Esophagus mucosa (tissue), 1 donor: ENCODE data around the gene MTMR1. TPM values are rescaled to one million over a fixed set of nuclear protein-coding genes. Genes with fewer than 3 reads are reported as not detected.

Experiments
- ATAC-seq: fragments of 200-7000 bp; cut with Tn5 transposase; one replicate; pipeline ENCODE4 v1.9.1; 2020
- total RNA-seq: library from RNA; stranded (reverse); gene quantifications from one replicate; pipeline ENCODE4 v1.2.4, GENCODE V29; 2023
- donor health status: DM: yes; HTN: yes; CAD: no.

Gene MTMR1
- total RNA-seq, 1 donor from 2014 or later: 26.6 TPM

GRCh38 chrX:150792949-150793527, 99.8 kb downstream of the MTMR1 start:
- no peak for ATAC-seq

- ATAC-seq: no peak
These were observed 112.5 kb downstream of the MTMR1 start for GRCh38 chrX:150805736-150806135.

GRCh38 chrX:150806827-150807226, 113.6 kb downstream of the MTMR1 start:
- ATAC-seq: no peak

GRCh38 chrX:150813922-150814321, 120.7 kb downstream of the MTMR1 start:
- no peak for ATAC-seq

Other genes with a start within 250 kb of the MTMR1 start
- gene MTM1, start 124.8 kb upstream of the MTMR1 start, total RNA-seq: 13.2 TPM
- gene CD99L2, start 205.3 kb downstream of the MTMR1 start, total RNA-seq: 4.9 TPM